GM19372 (cell line): ENCODE measurements around the gene ZMAT2.
"Not testable (repeated sequence)": the region's sequence is repeated elsewhere in the genome, so short reads cannot be mapped to it uniquely, and the experiment has no call there.

Source experiments
- ATAC-seq: cut with Tn5 transposase; IDR thresholded peaks from one replicate; pipeline ENCODE4 v1.9.1; 2021; ENCODE audit warnings: mild to moderate bottlenecking, low read depth, moderate library complexity; ENCODE audit not compliant: unreplicated experiment

Gene ZMAT2

GRCh38 chr5:140707812-140708211 is 7.6 kb downstream of the ZMAT2 start:
- ATAC-seq, result no peak

- not testable (repeated sequence) for ATAC-seq
Measured at GRCh38 chr5:140708787-140709186, 8.5 kb downstream of the ZMAT2 start.

- peak; percentile 81 for ATAC-seq
Measured at GRCh38 chr5:140710899-140711552, 10.8 kb downstream of the ZMAT2 start.

GRCh38 chr5:140711794-140712193 is 11.5 kb downstream of the ZMAT2 start:
- ATAC-seq, result no peak

GRCh38 chr5:140713562-140714094 is 13.4 kb downstream of the ZMAT2 start:
- ATAC-seq, result no peak

GRCh38 chr5:140716238-140716637 is 16.0 kb downstream of the ZMAT2 start:
- ATAC-seq, result not testable (repeated sequence)

GRCh38 chr5:140718266-140718592 is 18.0 kb downstream of the ZMAT2 start:
- ATAC-seq, result no peak

GRCh38 chr5:140720738-140721137 is 20.5 kb downstream of the ZMAT2 start:
- ATAC-seq, result not testable (repeated sequence)

GRCh38 chr5:140721395-140721794 is 21.1 kb downstream of the ZMAT2 start:
- ATAC-seq, result not testable (repeated sequence)

GRCh38 chr5:140725799-140726471 is 25.7 kb downstream of the ZMAT2 start:
- peak; percentile 74 for ATAC-seq

GRCh38 chr5:140733098-140733497 is 32.9 kb downstream of the ZMAT2 start:
- ATAC-seq, result no peak

- no peak for ATAC-seq
Measured at GRCh38 chr5:140734354-140734753, 34.1 kb downstream of the ZMAT2 start.

- ATAC-seq, result no peak
Measured at GRCh38 chr5:140737486-140737885, 37.2 kb downstream of the ZMAT2 start.

GRCh38 chr5:140741967-140742366 is 41.7 kb downstream of the ZMAT2 start:
- no peak for ATAC-seq

- ATAC-seq, result no peak
Measured at GRCh38 chr5:140753561-140753960, 53.3 kb downstream of the ZMAT2 start.
